Glutamatergic neuron (in vitro differentiated cells): Measurements from ENCODE around the gene SLC10A7. TPM values are rescaled to one million over a fixed set of nuclear protein-coding genes. Genes with fewer than 3 reads are reported as not detected.

Experiments used
- DNase-seq: peaks from one replicate; pipeline ENCODE4 v3.0.0; 2022
- H3K27ac Mint-ChIP-seq: one replicate; pipeline ENCODE4 v1.8.0; 2020; ENCODE audit warnings: mild to moderate bottlenecking, mixed read lengths, inconsistent platforms; ENCODE audit not compliant: unreplicated experiment
- H3K27me3 Mint-ChIP-seq: one replicate; pipeline ENCODE4 v1.8.0; 2020; ENCODE audit warnings: mild to moderate bottlenecking, moderate library complexity, mixed read lengths, inconsistent platforms; ENCODE audit not compliant: unreplicated experiment
- H3K36me3 Mint-ChIP-seq: one replicate; pipeline ENCODE4 v1.8.0; 2020; ENCODE audit warnings: mild to moderate bottlenecking, mixed read lengths, inconsistent platforms; ENCODE audit not compliant: unreplicated experiment
- H3K4me1 Mint-ChIP-seq: one replicate; pipeline ENCODE4 v1.8.0; 2020; ENCODE audit warnings: mild to moderate bottlenecking, low read depth, mixed read lengths, inconsistent platforms; ENCODE audit not compliant: unreplicated experiment
- H3K4me3 Mint-ChIP-seq: one replicate; pipeline ENCODE4 v1.8.0; 2020; ENCODE audit warnings: mild to moderate bottlenecking, mixed read lengths, inconsistent platforms; ENCODE audit not compliant: unreplicated experiment
- H3K9me3 Mint-ChIP-seq: one replicate; pipeline ENCODE4 v1.8.0; 2020; ENCODE audit warnings: mild to moderate bottlenecking, moderate library complexity, mixed read lengths, inconsistent platforms; ENCODE audit not compliant: unreplicated experiment
- long read RNA-seq: library from polyadenylated mRNA; unstranded; transcript quantifications from one replicate; pipeline ENCODE4 v2.0.0, GENCODE V29; 2020; ENCODE audit not compliant: unreplicated experiment
- total RNA-seq: library from RNA; stranded (reverse); fragmentation: NEBNext Ultra II Directional; extraction: Animal tissue kit (Norgen Biotek cat#: 25700); gene quantifications from one replicate; pipeline ENCODE4 v1.2.1, GENCODE V29; 2021; ENCODE audit not compliant: unreplicated experiment
- TF ChIP-seq, protein P1 (sequence below): fragments of 200-600 bp; sonication (generic); IDR thresholded peaks from one replicate; pipeline ENCODE4 v1.5.0; 2021; ENCODE audit not compliant: partially characterized antibody, unreplicated experiment

Gene SLC10A7, protein sequence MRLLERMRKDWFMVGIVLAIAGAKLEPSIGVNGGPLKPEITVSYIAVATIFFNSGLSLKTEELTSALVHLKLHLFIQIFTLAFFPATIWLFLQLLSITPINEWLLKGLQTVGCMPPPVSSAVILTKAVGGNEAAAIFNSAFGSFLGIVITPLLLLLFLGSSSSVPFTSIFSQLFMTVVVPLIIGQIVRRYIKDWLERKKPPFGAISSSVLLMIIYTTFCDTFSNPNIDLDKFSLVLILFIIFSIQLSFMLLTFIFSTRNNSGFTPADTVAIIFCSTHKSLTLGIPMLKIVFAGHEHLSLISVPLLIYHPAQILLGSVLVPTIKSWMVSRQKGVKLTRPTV
- 13.5 TPM for total RNA-seq
- long read RNA-seq, partial matches to known transcripts, result 0 of 1 reads
- long read RNA-seq, other reads (novel, unspliced or antisense), result 1 of 1 reads

DNA sequence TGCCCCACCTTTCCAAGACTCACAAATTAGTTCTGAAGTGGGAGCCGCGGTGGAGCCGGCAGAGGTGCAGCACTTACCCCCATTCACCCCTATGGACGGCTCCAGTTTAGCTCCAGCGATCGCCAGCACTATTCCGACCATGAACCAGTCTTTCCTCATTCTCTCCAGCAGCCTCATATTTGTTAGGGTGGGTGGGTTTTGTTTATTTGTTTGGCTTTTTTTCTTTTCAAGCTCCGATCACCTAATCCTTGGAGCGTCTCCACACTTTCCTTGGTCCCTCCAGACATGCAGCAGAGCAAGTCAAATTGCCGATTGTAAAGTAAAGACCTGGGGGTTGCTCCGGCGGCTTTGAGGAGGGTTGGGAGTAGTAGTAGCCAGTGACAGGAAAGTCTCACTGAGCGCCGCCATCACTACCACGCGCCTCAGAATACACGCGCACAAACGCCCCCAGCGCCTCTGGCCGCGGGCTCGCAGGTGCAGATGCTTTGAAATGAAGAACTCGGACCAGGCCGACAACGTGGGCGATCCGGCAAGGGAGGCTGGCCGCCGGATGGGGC lies at the start of gene SLC10A7:
TSS of gene SLC10A7 (minus strand) at position 400 of the 557 bp plus-strand sequence. CDS start at position 177, 223 bp downstream.
- Mint-ChIP-seq H3K4me3 (no peak within 1 kb of the TSS), H3K36me3 (peaks cover 2% of the 10 kb centered on the region), H3K27me3 (peaks cover 4% of the 10 kb centered on the region), H3K4me1 (peaks cover under 1% of the 10 kb centered on the region), H3K9me3 (no peaks in the 10 kb centered on the region), H3K27ac (no peak within 1 kb of the TSS)
- TF ChIP-seq, protein P1, sequence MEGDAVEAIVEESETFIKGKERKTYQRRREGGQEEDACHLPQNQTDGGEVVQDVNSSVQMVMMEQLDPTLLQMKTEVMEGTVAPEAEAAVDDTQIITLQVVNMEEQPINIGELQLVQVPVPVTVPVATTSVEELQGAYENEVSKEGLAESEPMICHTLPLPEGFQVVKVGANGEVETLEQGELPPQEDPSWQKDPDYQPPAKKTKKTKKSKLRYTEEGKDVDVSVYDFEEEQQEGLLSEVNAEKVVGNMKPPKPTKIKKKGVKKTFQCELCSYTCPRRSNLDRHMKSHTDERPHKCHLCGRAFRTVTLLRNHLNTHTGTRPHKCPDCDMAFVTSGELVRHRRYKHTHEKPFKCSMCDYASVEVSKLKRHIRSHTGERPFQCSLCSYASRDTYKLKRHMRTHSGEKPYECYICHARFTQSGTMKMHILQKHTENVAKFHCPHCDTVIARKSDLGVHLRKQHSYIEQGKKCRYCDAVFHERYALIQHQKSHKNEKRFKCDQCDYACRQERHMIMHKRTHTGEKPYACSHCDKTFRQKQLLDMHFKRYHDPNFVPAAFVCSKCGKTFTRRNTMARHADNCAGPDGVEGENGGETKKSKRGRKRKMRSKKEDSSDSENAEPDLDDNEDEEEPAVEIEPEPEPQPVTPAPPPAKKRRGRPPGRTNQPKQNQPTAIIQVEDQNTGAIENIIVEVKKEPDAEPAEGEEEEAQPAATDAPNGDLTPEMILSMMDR, result no peak
- DNase-seq, result peak; percentile 80

DNA sequence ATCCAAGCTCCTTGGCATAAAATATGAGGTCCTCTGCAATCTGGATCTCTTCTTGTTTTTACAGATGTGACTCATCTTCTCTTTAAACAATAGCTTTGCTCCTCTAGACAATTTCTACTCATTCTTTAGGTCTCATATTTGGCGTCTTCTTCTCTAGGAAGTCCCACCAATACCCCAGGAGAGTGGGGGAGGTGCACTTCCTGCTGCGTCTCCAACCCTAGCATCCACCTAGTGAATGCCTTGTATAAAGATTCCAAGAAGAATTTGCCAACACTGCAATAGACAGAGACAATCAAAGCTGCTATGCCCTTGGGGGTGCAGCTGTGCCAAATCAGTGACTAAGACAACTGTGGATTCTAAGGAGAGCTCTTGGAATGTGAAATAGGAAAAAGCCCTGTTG lies 45.7 kb upstream of the SLC10A7 start:
- TF ChIP-seq, protein P1, result no peak
- Mint-ChIP-seq H3K9me3 (no peaks in the 10 kb centered on the region), H3K4me1 (no peaks in the 10 kb centered on the region), H3K4me3 (no peak overlapping the region), H3K27me3 (no peaks in the 10 kb centered on the region), H3K27ac (no peak overlapping the region), H3K36me3 (no peaks in the 10 kb centered on the region)
- DNase-seq, result no peak

DNA sequence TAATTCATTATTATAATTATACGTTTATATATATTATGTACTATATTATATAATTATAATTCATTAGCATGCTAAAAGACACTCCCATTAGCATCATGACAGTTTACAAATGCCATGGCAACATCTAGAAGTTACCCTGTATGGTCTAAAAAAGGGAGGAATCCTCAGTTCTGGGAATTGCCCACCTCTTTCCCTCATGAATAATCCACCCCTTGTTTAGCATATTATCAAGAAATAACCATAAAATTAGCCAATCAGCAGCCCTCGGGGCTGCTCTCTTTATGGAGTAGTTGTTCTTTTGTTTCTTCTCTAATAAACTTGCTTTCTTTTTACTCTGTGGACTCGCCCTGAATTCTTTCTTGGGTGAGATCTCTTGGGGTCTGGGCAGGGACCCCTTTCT lies 42.8 kb upstream of the SLC10A7 start:
- Mint-ChIP-seq H3K4me3 (no peak overlapping the region), H3K4me1 (no peaks in the 10 kb centered on the region), H3K36me3 (no peaks in the 10 kb centered on the region), H3K9me3 (no peaks in the 10 kb centered on the region), H3K27ac (no peak overlapping the region), H3K27me3 (no peaks in the 10 kb centered on the region)
- DNase-seq, result no peak
- TF ChIP-seq, protein P1, result no peak

DNA sequence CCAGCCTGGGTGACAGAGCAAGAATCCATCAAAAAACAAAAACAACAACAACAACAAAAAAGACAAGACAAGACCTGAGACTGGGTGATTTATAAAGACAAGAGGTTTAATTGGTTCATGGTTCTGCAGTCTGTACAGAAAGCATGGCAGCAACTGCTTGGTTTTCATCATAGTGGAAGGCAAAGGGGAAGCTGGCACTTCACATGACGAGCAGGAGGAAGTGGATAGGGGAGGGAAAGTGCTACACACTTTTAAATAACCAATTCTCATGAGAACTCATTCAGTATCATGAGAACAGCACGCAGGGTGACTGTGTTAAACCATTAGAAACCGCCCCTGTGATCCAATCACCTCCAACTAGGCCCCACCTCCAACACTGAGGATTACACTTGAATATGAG lies 28.4 kb upstream of the SLC10A7 start:
- Mint-ChIP-seq H3K4me3 (no peak overlapping the region), H3K36me3 (no peaks in the 10 kb centered on the region), H3K27ac (no peak overlapping the region), H3K4me1 (no peaks in the 10 kb centered on the region), H3K27me3 (no peaks in the 10 kb centered on the region), H3K9me3 (peaks cover 3% of the 10 kb centered on the region)
- TF ChIP-seq, protein P1, result no peak
- DNase-seq, result no peak

DNA sequence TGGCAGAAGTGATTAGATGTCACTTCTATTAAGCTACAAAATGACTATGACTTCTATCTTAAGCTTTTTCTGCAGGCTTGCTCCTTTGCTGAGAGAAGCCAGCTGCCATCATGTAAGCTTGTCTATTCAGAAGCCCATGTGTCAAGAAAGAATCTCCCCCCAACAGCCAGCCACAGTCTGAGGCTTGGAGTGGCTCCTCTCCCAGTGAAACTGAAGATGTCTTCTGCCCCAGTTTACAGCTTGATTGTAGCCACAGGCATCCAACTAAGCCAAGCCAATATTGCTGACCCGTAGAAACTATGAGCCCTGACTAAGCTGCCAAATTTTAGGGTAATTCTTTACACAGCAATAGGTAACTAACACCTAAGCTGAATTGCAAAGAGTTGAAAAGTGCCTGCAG lies 26.7 kb upstream of the SLC10A7 start:
- Mint-ChIP-seq H3K27ac (no peak overlapping the region), H3K27me3 (no peaks in the 10 kb centered on the region), H3K4me3 (no peak overlapping the region), H3K36me3 (no peaks in the 10 kb centered on the region), H3K9me3 (peaks cover 3% of the 10 kb centered on the region), H3K4me1 (no peaks in the 10 kb centered on the region)
- TF ChIP-seq, protein P1, result no peak
- DNase-seq, result no peak
